T-helper 2 cell treated with Interferon-gamma antibody and Interleukin-4, amounts not matched to agents 5 μg/mL and 100 μg/mL, for 36 hours (primary cell): ENCODE measurements around the gene COL24A1.
"Not testable (repeated sequence)": the region's sequence is repeated elsewhere in the genome, so short reads cannot be mapped to it uniquely, and the experiment has no call there.

Source experiments
- DNase-seq: peaks from one replicate; pipeline ENCODE4 v3.0.0; 2021; ENCODE audit warnings: low spot score
- H3K27ac Mint-ChIP-seq: one replicate; pipeline ENCODE4 v1.8.0; 2021; ENCODE audit warnings: mild to moderate bottlenecking, mixed read lengths
- H3K27me3 Mint-ChIP-seq: one replicate; pipeline ENCODE4 v1.8.0; 2021; ENCODE audit warnings: low read depth, mixed read lengths
- H3K36me3 Mint-ChIP-seq: one replicate; pipeline ENCODE4 v1.8.0; 2021; ENCODE audit warnings: low read depth, mixed read lengths
- H3K4me1 Mint-ChIP-seq: one replicate; pipeline ENCODE4 v1.8.0; 2021; ENCODE audit warnings: low read depth, mixed read lengths
- H3K4me3 Mint-ChIP-seq: one replicate; pipeline ENCODE4 v1.8.0; 2022; ENCODE audit warnings: mild to moderate bottlenecking, moderate library complexity, mixed read lengths
- H3K9me3 Mint-ChIP-seq: one replicate; pipeline ENCODE4 v1.8.0; 2021; ENCODE audit warnings: mixed read lengths

The COL24A1 gene

DNA sequence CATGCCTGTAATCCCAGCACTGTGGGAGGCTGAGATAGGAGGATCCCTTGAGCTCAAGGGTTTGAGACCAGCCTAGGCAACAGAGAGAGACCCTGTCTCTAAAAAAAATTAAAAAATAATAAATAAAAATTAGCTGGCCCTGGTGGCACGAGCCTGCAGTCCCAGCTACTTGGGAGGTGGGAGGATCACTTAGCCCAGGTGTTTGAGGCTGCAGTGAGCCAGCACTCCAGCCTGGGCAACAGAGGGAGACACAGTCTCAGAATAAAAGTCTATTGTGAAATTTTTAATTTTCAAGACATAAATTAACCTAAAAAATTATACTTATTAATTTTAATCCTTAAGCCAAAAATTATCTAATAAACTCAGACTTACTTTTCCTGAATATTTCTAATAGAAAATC, 317.1 kb downstream of the COL24A1 start:
- H3K4me3 Mint-ChIP-seq: no peak overlapping the region
- no peak for DNase-seq
- no peaks in the 10 kb centered on the region for H3K27me3 Mint-ChIP-seq
- no peaks in the 10 kb centered on the region for H3K9me3 Mint-ChIP-seq
- no peaks in the 10 kb centered on the region for H3K36me3 Mint-ChIP-seq
- no peaks in the 10 kb centered on the region for H3K4me1 Mint-ChIP-seq
- H3K27ac Mint-ChIP-seq: no peak overlapping the region

DNA sequence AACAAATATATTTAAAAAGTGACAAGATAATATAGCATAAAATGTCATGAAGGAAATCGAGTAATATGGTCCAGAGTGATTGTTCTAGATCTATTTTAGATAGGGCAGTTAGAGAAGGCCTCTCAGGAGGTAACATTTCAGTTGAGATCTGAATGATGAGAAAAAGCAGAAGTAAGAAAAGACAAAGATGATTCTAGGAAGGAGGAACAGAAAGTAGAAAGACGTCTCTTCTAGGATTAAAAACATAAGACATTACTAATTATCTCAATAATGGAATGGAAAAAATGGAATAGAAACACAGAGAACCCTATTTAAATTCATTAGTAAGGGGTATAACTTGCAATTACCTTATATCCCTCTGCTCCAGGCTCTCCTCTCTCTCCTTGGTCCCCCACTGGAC, 318.3 kb downstream of the COL24A1 start:
- H3K36me3 Mint-ChIP-seq: no peaks in the 10 kb centered on the region
- no peak overlapping the region for H3K27ac Mint-ChIP-seq
- no peak overlapping the region for H3K4me3 Mint-ChIP-seq
- no peaks in the 10 kb centered on the region for H3K4me1 Mint-ChIP-seq
- no peaks in the 10 kb centered on the region for H3K27me3 Mint-ChIP-seq
- DNase-seq: no peak
- H3K9me3 Mint-ChIP-seq: no peaks in the 10 kb centered on the region

DNA sequence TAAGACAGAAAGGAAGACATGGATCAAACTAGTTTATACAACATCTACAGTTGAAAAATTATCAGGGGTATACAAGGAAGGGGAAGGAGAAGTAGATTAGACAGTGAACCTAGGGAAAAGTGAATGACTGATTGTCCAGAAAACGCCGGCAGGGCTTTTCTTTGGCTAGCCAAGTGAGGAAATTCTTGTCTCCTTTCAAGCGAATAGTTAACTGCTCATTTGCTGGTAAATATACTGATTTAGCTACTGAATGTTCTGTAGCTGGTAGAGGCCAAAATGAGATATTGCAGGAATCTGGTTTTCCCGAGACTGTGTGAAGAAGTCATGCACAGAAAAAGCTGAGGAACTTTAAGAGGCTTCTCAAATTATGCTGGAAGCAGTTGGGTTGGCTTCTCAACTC, 319.8 kb downstream of the COL24A1 start:
- H3K4me3 Mint-ChIP-seq: no peak overlapping the region
- H3K36me3 Mint-ChIP-seq: no peaks in the 10 kb centered on the region
- no peaks in the 10 kb centered on the region for H3K4me1 Mint-ChIP-seq
- no peak for DNase-seq
- no peak overlapping the region for H3K27ac Mint-ChIP-seq
- H3K27me3 Mint-ChIP-seq: no peaks in the 10 kb centered on the region
- H3K9me3 Mint-ChIP-seq: peaks cover under 1% of the 10 kb centered on the region

- H3K27me3 Mint-ChIP-seq, H3K4me1 Mint-ChIP-seq, DNase-seq, H3K4me3 Mint-ChIP-seq, H3K27ac Mint-ChIP-seq, H3K9me3 Mint-ChIP-seq, H3K36me3 Mint-ChIP-seq: not testable (repeated sequence)
These were observed 323.4 kb downstream of the COL24A1 start for GRCh38 chr1:85833165-85833564.

GRCh38 chr1:85830837-85831236, 325.7 kb downstream of the COL24A1 start:
- DNase-seq: no peak
- peaks cover 9% of the 10 kb centered on the region for H3K9me3 Mint-ChIP-seq
- H3K36me3 Mint-ChIP-seq: no peaks in the 10 kb centered on the region
- H3K4me1 Mint-ChIP-seq: no peaks in the 10 kb centered on the region
- H3K27ac Mint-ChIP-seq: no peak overlapping the region
- H3K27me3 Mint-ChIP-seq: no peaks in the 10 kb centered on the region
- H3K4me3 Mint-ChIP-seq: no peak overlapping the region

DNA sequence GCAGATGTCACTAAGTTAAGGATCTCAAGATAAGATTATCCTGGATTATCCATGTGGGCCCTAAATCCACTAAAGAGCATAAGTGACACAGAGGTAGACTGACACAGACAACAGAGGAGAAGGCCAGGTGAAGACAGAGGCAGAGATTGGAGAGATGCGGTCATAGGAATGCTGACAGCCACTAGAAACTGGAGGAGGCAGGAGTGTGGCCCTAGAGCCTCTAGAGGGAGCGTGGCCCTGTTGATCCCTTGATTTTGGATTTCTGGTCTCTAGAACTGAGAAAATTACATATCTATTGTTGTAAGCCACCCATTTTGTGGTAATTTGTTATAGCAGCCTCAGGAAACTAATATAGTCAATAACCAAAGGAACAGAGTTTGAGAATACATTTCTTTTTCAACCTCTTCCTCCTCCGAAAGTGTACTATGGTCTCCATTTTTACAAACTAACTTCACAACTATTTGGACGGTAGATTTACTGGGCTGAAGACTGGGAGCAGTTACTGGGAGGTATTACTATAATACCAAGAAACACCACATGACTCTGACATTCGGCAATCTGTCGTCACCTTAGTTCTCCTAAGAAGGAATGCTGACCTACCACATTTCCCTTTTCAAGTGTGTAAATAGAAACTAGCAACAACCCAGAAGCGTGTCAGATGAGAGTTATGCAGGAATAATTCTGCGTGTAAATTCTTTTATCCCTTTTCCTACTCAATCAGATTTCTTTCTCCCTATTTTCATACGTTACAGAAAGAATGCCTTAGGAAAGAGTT, 332.3 kb downstream of the COL24A1 start:
- Mint-ChIP-seq H3K27ac (no peak overlapping the region), H3K9me3 (no peaks in the 10 kb centered on the region), H3K36me3 (no peaks in the 10 kb centered on the region), H3K27me3 (no peaks in the 10 kb centered on the region), H3K4me3 (no peak overlapping the region), H3K4me1 (no peaks in the 10 kb centered on the region)
- no peak for DNase-seq

GRCh38 chr1:85822696-85823095, 333.9 kb downstream of the COL24A1 start:
- no peak overlapping the region for H3K4me3 Mint-ChIP-seq
- no peak overlapping the region for H3K27ac Mint-ChIP-seq
- no peaks in the 10 kb centered on the region for H3K9me3 Mint-ChIP-seq
- H3K27me3 Mint-ChIP-seq: no peaks in the 10 kb centered on the region
- H3K36me3 Mint-ChIP-seq: no peaks in the 10 kb centered on the region
- no peaks in the 10 kb centered on the region for H3K4me1 Mint-ChIP-seq
- no peak for DNase-seq

GRCh38 chr1:85818371-85818770, 338.2 kb downstream of the COL24A1 start:
- Mint-ChIP-seq H3K36me3 (no peaks in the 10 kb centered on the region), H3K4me3 (no peak overlapping the region), H3K27me3 (no peaks in the 10 kb centered on the region), H3K4me1 (no peaks in the 10 kb centered on the region), H3K9me3 (no peaks in the 10 kb centered on the region), H3K27ac (no peak overlapping the region)
- no peak for DNase-seq

- H3K4me1 Mint-ChIP-seq: no peaks in the 10 kb centered on the region
- no peaks in the 10 kb centered on the region for H3K27me3 Mint-ChIP-seq
- H3K36me3 Mint-ChIP-seq: no peaks in the 10 kb centered on the region
- no peak overlapping the region for H3K27ac Mint-ChIP-seq
- H3K4me3 Mint-ChIP-seq: no peak overlapping the region
- H3K9me3 Mint-ChIP-seq: no peaks in the 10 kb centered on the region
- no peak for DNase-seq
These were observed 340.0 kb downstream of the COL24A1 start for GRCh38 chr1:85816606-85817005.

- Mint-ChIP-seq H3K36me3 (no peaks in the 10 kb centered on the region), H3K4me3 (no peak overlapping the region), H3K27ac (no peak overlapping the region), H3K4me1 (no peaks in the 10 kb centered on the region), H3K9me3 (no peaks in the 10 kb centered on the region), H3K27me3 (no peaks in the 10 kb centered on the region)
- DNase-seq: no peak
These were observed 340.7 kb downstream of the COL24A1 start for GRCh38 chr1:85815906-85816305.

GRCh38 chr1:85806236-85806965, 350.2 kb downstream of the COL24A1 start:
- no peak overlapping the region for H3K4me3 Mint-ChIP-seq
- H3K4me1 Mint-ChIP-seq: no peaks in the 10 kb centered on the region
- no peak for DNase-seq
- H3K27ac Mint-ChIP-seq: no peak overlapping the region
- no peaks in the 10 kb centered on the region for H3K9me3 Mint-ChIP-seq
- no peaks in the 10 kb centered on the region for H3K27me3 Mint-ChIP-seq
- H3K36me3 Mint-ChIP-seq: no peaks in the 10 kb centered on the region

- DNase-seq: no peak
- Mint-ChIP-seq H3K27me3 (no peaks in the 10 kb centered on the region), H3K4me1 (no peaks in the 10 kb centered on the region), H3K4me3 (no peak overlapping the region), H3K36me3 (no peaks in the 10 kb centered on the region), H3K27ac (no peak overlapping the region), H3K9me3 (no peaks in the 10 kb centered on the region)
These were observed 355.1 kb downstream of the COL24A1 start for GRCh38 chr1:85801520-85801919.

- no peaks in the 10 kb centered on the region for H3K4me1 Mint-ChIP-seq
- no peaks in the 10 kb centered on the region for H3K36me3 Mint-ChIP-seq
- DNase-seq: no peak
These were observed 356.8 kb downstream of the COL24A1 start for GRCh38 chr1:85799737-85800136.

DNA sequence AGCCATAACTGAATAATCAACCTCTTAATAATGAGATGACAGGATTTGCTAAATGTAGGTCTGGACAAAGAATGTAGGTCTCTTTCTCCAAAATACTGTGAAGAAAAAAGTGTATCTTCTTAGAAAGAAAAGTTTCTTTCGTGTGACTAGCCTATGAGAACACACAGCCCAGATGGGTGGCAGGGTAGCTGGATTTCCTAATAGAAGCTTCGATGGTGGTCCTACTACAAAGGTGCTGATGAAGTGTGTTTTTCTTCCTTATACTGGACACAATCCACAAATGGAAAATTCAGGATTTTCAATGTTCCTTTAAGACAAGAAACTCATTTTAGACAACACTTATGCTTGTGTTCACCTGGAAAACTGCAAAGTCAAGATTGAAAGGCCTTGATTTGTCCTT, 358.2 kb downstream of the COL24A1 start:
- Mint-ChIP-seq H3K36me3 (no peaks in the 10 kb centered on the region), H3K27ac (no peak overlapping the region), H3K4me3 (no peak overlapping the region), H3K9me3 (no peaks in the 10 kb centered on the region), H3K27me3 (no peaks in the 10 kb centered on the region), H3K4me1 (no peaks in the 10 kb centered on the region)
- DNase-seq: no peak

More at GRCh38 chr1:85799737-85800136, 356.8 kb downstream of the COL24A1 start:
- no peaks in the 10 kb centered on the region for H3K9me3 Mint-ChIP-seq
- no peaks in the 10 kb centered on the region for H3K27me3 Mint-ChIP-seq
- no peak overlapping the region for H3K27ac Mint-ChIP-seq
- H3K4me3 Mint-ChIP-seq: no peak overlapping the region
